Measurements from ENCODE around the gene BAIAP2L2. TPM values are rescaled to one million over a fixed set of nuclear protein-coding genes. Genes with fewer than 3 reads are reported as not detected.

BAIAP2L2 gene
- total and polyA plus RNA-seq, 2 experiments from 2014 or later, result 3.9 to 5.6 TPM

DNA sequence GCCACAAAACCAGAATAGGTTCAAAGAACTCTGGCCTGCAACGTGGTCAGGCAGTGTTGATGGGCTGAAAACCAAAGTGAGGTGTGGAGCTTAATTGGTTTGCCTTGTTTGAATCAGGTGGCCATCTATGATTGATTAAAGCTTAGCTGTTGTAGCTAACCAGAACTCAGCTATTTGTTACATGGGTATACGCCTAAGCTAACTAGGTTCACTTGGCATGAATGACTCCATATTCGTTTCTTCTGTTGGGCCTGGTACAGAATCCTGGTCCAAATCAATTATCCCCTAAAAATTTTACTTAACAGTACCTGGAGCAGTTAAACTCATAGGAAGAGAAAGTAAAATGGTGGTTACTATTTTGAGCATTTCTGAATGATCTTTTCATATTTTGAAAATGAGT is 7.7 kb upstream of the BAIAP2L2 start:
- Mint-ChIP-seq H3K27me3 (ENCODE audit: insufficient read depth, low read depth, poor library complexity) (peaks cover 3% of the 10 kb centered on the region), H3K4me3 (no peak overlapping the region), H3K9me3 (no peaks in the 10 kb centered on the region), H3K27ac (no peak overlapping the region), H3K36me3 (ENCODE audit: low read depth) (no peaks in the 10 kb centered on the region), H3K4me1 (peaks cover 5% of the 10 kb centered on the region)
- no peaks in the 10 kb centered on the region for H3K27me3 ChIP-seq (ENCODE audit: insufficient read depth)
- no peaks in the 10 kb centered on the region for H4K20me1 ChIP-seq (replicated peaks; ENCODE audit: insufficient read depth)
- no peaks in the 10 kb centered on the region for H3K9me2 ChIP-seq (ENCODE audit: insufficient read depth)
- TF ChIP-seq POLR2AphosphoS5 (IDR thresholded peaks at IDR 0.05; ENCODE audit: low read depth), result no peak
- TF ChIP-seq, protein P1, sequence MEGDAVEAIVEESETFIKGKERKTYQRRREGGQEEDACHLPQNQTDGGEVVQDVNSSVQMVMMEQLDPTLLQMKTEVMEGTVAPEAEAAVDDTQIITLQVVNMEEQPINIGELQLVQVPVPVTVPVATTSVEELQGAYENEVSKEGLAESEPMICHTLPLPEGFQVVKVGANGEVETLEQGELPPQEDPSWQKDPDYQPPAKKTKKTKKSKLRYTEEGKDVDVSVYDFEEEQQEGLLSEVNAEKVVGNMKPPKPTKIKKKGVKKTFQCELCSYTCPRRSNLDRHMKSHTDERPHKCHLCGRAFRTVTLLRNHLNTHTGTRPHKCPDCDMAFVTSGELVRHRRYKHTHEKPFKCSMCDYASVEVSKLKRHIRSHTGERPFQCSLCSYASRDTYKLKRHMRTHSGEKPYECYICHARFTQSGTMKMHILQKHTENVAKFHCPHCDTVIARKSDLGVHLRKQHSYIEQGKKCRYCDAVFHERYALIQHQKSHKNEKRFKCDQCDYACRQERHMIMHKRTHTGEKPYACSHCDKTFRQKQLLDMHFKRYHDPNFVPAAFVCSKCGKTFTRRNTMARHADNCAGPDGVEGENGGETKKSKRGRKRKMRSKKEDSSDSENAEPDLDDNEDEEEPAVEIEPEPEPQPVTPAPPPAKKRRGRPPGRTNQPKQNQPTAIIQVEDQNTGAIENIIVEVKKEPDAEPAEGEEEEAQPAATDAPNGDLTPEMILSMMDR (conservative IDR thresholded peaks at IDR 0.05; ENCODE audit: low read depth in 2 of 2), result no peak
- TF ChIP-seq NANOG (IDR thresholded peaks at IDR 0.05; ENCODE audit: borderline replicate concordance), result no peak
- TF ChIP-seq ZNF331 (CRISPR knock-in tag; IDR thresholded peaks at IDR 0.05; ENCODE audit: low read depth), result no peak
- TF ChIP-seq STAT1 (IDR thresholded peaks at IDR 0.05; ENCODE audit: unreplicated experiment), result no peak
- no peak for TF ChIP-seq ZNF114 (CRISPR knock-in tag; IDR thresholded peaks at IDR 0.05)
- no peak for TF ChIP-seq CREB1 (CRISPR knock-in tag; IDR thresholded peaks at IDR 0.05; ENCODE audit: low read depth)
- no peak for TF ChIP-seq EZH2 (IDR thresholded peaks at IDR 0.05; ENCODE audit: low read depth, unreplicated experiment)
- TF ChIP-seq, protein P2, sequence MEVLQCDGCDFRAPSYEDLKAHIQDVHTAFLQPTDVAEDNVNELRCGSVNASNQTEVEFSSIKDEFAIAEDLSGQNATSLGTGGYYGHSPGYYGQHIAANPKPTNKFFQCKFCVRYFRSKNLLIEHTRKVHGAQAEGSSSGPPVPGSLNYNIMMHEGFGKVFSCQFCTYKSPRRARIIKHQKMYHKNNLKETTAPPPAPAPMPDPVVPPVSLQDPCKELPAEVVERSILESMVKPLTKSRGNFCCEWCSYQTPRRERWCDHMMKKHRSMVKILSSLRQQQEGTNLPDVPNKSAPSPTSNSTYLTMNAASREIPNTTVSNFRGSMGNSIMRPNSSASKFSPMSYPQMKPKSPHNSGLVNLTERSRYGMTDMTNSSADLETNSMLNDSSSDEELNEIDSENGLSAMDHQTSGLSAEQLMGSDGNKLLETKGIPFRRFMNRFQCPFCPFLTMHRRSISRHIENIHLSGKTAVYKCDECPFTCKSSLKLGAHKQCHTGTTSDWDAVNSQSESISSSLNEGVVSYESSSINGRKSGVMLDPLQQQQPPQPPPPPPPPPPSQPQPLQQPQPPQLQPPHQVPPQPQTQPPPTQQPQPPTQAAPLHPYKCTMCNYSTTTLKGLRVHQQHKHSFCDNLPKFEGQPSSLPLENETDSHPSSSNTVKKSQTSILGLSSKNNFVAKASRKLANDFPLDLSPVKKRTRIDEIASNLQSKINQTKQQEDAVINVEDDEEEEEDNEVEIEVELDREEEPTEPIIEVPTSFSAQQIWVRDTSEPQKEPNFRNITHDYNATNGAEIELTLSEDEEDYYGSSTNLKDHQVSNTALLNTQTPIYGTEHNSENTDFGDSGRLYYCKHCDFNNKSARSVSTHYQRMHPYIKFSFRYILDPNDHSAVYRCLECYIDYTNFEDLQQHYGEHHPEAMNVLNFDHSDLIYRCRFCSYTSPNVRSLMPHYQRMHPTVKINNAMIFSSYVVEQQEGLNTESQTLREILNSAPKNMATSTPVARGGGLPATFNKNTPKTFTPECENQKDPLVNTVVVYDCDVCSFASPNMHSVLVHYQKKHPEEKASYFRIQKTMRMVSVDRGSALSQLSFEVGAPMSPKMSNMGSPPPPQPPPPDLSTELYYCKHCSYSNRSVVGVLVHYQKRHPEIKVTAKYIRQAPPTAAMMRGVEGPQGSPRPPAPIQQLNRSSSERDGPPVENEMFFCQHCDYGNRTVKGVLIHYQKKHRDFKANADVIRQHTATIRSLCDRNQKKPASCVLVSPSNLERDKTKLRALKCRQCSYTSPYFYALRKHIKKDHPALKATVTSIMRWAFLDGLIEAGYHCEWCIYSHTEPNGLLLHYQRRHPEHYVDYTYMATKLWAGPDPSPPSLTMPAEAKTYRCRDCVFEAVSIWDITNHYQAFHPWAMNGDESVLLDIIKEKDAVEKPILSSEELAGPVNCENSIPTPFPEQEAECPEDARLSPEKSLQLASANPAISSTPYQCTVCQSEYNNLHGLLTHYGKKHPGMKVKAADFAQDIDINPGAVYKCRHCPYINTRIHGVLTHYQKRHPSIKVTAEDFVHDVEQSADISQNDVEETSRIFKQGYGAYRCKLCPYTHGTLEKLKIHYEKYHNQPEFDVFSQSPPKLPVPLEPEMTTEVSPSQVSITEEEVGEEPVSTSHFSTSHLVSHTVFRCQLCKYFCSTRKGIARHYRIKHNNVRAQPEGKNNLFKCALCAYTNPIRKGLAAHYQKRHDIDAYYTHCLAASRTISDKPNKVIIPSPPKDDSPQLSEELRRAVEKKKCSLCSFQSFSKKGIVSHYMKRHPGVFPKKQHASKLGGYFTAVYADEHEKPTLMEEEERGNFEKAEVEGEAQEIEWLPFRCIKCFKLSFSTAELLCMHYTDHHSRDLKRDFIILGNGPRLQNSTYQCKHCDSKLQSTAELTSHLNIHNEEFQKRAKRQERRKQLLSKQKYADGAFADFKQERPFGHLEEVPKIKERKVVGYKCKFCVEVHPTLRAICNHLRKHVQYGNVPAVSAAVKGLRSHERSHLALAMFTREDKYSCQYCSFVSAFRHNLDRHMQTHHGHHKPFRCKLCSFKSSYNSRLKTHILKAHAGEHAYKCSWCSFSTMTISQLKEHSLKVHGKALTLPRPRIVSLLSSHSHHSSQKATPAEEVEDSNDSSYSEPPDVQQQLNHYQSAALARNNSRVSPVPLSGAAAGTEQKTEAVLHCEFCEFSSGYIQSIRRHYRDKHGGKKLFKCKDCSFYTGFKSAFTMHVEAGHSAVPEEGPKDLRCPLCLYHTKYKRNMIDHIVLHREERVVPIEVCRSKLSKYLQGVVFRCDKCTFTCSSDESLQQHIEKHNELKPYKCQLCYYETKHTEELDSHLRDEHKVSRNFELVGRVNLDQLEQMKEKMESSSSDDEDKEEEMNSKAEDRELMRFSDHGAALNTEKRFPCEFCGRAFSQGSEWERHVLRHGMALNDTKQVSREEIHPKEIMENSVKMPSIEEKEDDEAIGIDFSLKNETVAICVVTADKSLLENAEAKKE (CRISPR knock-in tag; IDR thresholded peaks at IDR 0.05), result no peak
- TF ChIP-seq JUNB (IDR thresholded peaks at IDR 0.05; ENCODE audit: unreplicated experiment), result no peak
- TF ChIP-seq, protein P3, sequence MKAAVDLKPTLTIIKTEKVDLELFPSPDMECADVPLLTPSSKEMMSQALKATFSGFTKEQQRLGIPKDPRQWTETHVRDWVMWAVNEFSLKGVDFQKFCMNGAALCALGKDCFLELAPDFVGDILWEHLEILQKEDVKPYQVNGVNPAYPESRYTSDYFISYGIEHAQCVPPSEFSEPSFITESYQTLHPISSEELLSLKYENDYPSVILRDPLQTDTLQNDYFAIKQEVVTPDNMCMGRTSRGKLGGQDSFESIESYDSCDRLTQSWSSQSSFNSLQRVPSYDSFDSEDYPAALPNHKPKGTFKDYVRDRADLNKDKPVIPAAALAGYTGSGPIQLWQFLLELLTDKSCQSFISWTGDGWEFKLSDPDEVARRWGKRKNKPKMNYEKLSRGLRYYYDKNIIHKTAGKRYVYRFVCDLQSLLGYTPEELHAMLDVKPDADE (IDR thresholded peaks at IDR 0.05), result no peak
- TF ChIP-seq, protein P4, sequence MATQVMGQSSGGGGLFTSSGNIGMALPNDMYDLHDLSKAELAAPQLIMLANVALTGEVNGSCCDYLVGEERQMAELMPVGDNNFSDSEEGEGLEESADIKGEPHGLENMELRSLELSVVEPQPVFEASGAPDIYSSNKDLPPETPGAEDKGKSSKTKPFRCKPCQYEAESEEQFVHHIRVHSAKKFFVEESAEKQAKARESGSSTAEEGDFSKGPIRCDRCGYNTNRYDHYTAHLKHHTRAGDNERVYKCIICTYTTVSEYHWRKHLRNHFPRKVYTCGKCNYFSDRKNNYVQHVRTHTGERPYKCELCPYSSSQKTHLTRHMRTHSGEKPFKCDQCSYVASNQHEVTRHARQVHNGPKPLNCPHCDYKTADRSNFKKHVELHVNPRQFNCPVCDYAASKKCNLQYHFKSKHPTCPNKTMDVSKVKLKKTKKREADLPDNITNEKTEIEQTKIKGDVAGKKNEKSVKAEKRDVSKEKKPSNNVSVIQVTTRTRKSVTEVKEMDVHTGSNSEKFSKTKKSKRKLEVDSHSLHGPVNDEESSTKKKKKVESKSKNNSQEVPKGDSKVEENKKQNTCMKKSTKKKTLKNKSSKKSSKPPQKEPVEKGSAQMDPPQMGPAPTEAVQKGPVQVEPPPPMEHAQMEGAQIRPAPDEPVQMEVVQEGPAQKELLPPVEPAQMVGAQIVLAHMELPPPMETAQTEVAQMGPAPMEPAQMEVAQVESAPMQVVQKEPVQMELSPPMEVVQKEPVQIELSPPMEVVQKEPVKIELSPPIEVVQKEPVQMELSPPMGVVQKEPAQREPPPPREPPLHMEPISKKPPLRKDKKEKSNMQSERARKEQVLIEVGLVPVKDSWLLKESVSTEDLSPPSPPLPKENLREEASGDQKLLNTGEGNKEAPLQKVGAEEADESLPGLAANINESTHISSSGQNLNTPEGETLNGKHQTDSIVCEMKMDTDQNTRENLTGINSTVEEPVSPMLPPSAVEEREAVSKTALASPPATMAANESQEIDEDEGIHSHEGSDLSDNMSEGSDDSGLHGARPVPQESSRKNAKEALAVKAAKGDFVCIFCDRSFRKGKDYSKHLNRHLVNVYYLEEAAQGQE (IDR thresholded peaks at IDR 0.05; ENCODE audit: unreplicated experiment), result no peak
- no peak for TF ChIP-seq EZH2phosphoT487 (IDR thresholded peaks at IDR 0.05; ENCODE audit: unreplicated experiment)
- H3K36me3 ChIP-seq (ENCODE audit: insufficient read depth), result no peaks in the 10 kb centered on the region
- no peak overlapping the region for H3K27ac ChIP-seq (ENCODE audit: low read depth)
- no peaks in the 10 kb centered on the region for H3K79me2 ChIP-seq (replicated peaks; ENCODE audit: insufficient read depth)
- no peak overlapping the region for H2AFZ ChIP-seq
- H3K4me1 ChIP-seq (ENCODE audit: insufficient read depth), result no peaks in the 10 kb centered on the region
- ATAC-seq (no peak), DNase-seq (ENCODE audit: low spot score) (no peak)
- no peak overlapping the region for H3K4me3 ChIP-seq
- no peak overlapping the region for H3K4me2 ChIP-seq
- H3F3A ChIP-seq (replicated peaks; ENCODE audit: low read depth), result no peaks in the 10 kb centered on the region
